ENCODE measurements around the gene SEPTIN10.

SEPTIN10 gene

GRCh38 chr2:109494351-109494750 lies 119.4 kb downstream of the SEPTIN10 start:
- DNase-seq = no peak

DNA sequence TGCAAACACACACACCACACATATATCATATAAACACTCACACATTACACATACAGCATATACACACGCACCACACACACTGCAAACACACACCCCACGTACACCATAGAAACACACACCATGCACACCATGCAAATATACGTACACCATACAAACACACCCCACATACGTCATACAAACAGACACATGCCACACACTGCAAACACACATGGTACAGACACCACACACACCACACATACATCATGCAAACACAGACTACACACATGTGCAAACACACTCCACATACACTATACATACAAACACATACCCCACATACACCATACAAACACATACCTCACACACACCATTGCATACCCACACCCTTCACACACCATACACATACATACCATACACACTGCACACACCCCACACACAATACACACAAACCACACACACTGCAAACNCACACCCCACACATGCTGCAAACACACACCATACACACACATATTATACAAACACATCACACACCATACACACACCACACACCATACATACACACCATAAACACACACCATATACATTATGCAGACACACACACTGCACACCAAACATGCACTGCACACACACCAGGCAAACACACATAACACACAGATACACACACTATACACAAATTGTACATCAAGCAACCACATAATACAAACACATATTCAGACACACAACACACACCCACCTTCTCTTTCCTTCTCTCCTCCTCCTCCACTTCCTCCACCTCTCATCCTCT lies 120.4 kb downstream of the SEPTIN10 start:
- no peak for DNase-seq

Measured in NCI-H1105 (cell line).